Measurements from ENCODE around the gene PRUNE2. TPM values are rescaled to one million over a fixed set of nuclear protein-coding genes. Genes with fewer than 3 reads are reported as not detected.

Gene PRUNE2
- total RNA-seq, 1 experiment from 2014 or later = 0.48 TPM

Small RNAs within 50 kb of the gene (small RNA-seq; reads per million reads assigned to genes)
- gene AL359314.1 = not detected

Other genes with a start within 250 kb of the PRUNE2 start
- 0.19 TPM in 1 of 2 replicates, not detected in the other for gene PCA3, start 141.7 kb downstream of the PRUNE2 start, total RNA-seq (2014; rRNA removed; shearing (Covaris generic); ENCODE audit: low replicate concordance)
- gene FOXB2, start 113.5 kb upstream of the PRUNE2 start, total RNA-seq (2014; rRNA removed; shearing (Covaris generic); ENCODE audit: low replicate concordance) = not detected in 2 replicates

Measured in Karpas-422 (cell line).